ENCODE results near the gene SPDL1. TPM values are rescaled to one million over a fixed set of nuclear protein-coding genes. Genes with fewer than 3 reads are reported as not detected.

SPDL1 gene, protein sequence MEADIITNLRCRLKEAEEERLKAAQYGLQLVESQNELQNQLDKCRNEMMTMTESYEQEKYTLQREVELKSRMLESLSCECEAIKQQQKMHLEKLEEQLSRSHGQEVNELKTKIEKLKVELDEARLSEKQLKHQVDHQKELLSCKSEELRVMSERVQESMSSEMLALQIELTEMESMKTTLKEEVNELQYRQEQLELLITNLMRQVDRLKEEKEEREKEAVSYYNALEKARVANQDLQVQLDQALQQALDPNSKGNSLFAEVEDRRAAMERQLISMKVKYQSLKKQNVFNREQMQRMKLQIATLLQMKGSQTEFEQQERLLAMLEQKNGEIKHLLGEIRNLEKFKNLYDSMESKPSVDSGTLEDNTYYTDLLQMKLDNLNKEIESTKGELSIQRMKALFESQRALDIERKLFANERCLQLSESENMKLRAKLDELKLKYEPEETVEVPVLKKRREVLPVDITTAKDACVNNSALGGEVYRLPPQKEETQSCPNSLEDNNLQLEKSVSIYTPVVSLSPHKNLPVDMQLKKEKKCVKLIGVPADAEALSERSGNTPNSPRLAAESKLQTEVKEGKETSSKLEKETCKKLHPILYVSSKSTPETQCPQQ
- 1 to 10 TPM; 6.7 to 7.3 TPM for total RNA-seq
- long read RNA-seq, donor 1, partial matches to known transcripts, result 0 of 3 reads
- long read RNA-seq, donor 1, other reads (novel, unspliced or antisense), result 2 of 3 reads
- long read RNA-seq, donor 2, partial matches to known transcripts, result 3 of 10 reads
- long read RNA-seq, donor 2, other reads (novel, unspliced or antisense), result 3 of 10 reads

GRCh38 chr5:169583424-169584220 lies at the start of gene SPDL1:
SPDL1 (plus strand) TSS chr5:169583773; CDS start chr5:169588417, 4,644 bp downstream.
- intact Hi-C loops (cut with DNase I), result no loop called here

DNA sequence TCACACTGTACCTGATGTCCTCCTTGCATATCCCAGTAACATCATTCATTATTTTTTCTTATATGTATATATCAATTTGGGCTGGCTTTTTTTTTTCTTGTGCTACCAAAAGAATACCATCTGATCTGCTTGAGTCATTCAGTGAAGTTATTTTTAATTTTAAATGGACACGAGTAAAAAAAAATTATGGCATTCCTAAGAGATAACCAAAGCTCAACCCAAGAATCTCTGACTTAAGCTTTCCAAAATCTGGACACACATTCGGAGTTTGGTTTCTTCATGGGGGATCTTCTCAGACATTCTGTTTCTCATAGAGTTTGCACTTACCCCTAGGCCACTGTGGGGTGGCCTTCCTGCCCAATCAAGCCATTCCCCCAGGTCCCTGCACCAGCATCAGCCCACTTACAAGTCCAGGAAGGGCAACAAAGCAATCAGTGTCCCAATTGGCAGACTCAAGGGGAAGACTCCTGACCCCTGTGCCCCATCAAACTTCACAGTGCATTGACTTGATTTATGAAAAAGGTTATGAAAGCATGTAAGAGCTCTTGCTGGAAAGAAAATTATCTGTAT lies 49.2 kb upstream of the SPDL1 start:
- intact Hi-C loops (cut with DNase I), result no loop called here

More at GRCh38 chr5:169583424-169584220, at the start of gene SPDL1:
- DNase-seq (ENCODE audit: low spot score), result peak; percentile 98

GRCh38 chr5:169534939-169535338 lies 48.6 kb upstream of the SPDL1 start:
- no peak for DNase-seq (ENCODE audit: low spot score)
- intact Hi-C loops (cut with DNase I), result no loop called here

More for the DNA sequence above, 49.2 kb upstream of the SPDL1 start:
- DNase-seq (ENCODE audit: low spot score), result no peak

DNA sequence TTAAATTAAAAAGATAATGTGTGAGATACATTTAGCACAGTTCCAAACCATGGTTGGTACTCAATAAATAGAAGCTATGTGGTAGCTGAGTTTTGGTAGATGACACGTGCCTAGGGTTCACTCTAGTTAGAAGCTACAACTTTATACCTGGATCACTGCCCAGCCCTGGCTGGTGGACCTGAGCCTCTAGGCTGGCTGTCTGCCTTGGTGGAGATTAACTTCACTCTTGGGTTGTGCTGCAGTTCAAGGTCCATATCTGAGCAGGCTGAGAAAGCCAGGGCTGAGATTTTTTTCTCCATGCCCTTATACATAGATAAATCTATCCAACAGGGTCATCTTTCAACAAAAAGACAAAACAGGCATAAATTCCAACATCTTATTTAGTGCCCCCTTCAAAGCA lies 44.6 kb upstream of the SPDL1 start:
- no peak for DNase-seq (ENCODE audit: low spot score)
- intact Hi-C loops (cut with DNase I), result no loop called here

GRCh38 chr5:169542811-169543210 lies 40.8 kb upstream of the SPDL1 start:
- DNase-seq (ENCODE audit: low spot score), result no peak
- intact Hi-C loops (cut with DNase I), result no loop called here

- intact Hi-C loops (cut with DNase I), result no loop called here
- no peak for DNase-seq (ENCODE audit: low spot score)
Observed at GRCh38 chr5:169544264-169544950, 39.2 kb upstream of the SPDL1 start.

DNA sequence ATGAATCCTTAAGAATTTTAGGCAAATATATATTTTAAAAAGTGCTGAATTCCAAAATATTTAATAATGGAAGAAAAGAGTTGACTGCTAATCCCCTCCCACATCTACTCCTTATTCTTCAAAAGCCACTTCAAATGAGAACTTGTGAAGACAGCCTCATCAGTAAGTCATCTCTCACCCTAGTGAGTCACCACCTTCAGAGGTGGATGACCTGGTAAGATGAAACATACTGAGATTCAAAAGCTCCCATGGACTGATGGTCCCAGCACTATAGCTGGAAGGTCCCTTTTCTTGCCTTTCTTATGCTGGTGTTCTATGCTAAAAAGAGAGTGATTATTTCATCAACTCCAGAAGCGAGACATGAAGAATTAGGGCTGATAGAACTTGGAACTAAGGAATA lies 37.8 kb upstream of the SPDL1 start:
- intact Hi-C loops (cut with DNase I), result no loop called here
- DNase-seq (ENCODE audit: low spot score), result no peak

DNA sequence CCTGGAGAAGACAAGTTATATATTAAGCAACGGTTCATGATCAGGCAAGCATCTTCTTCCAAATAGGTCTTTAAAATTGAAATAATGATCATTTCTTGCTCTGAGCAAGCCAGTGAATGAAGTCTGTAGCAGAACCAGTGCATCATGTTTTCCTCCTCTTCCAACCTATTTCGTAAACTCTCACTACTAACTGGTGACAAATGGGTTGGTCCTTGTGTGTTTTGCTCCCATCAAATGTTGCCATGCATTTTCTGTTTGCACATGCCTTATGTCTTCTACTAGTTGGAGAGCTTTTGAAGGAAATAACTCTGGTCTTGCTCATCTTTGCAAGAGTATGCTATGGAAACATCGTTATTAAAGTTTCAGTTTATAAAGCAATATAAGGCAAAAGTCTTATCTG lies 37.2 kb upstream of the SPDL1 start:
- no peak for DNase-seq (ENCODE audit: low spot score)
- intact Hi-C loops (cut with DNase I), result no loop called here

- DNase-seq (ENCODE audit: low spot score), result no peak
- intact Hi-C loops (cut with DNase I), result no loop called here
Observed at GRCh38 chr5:169547508-169547907, 36.1 kb upstream of the SPDL1 start.

GRCh38 chr5:169548315-169548714 lies 35.3 kb upstream of the SPDL1 start:
- no peak for DNase-seq (ENCODE audit: low spot score)
- intact Hi-C loops (cut with DNase I), result no loop called here

DNA sequence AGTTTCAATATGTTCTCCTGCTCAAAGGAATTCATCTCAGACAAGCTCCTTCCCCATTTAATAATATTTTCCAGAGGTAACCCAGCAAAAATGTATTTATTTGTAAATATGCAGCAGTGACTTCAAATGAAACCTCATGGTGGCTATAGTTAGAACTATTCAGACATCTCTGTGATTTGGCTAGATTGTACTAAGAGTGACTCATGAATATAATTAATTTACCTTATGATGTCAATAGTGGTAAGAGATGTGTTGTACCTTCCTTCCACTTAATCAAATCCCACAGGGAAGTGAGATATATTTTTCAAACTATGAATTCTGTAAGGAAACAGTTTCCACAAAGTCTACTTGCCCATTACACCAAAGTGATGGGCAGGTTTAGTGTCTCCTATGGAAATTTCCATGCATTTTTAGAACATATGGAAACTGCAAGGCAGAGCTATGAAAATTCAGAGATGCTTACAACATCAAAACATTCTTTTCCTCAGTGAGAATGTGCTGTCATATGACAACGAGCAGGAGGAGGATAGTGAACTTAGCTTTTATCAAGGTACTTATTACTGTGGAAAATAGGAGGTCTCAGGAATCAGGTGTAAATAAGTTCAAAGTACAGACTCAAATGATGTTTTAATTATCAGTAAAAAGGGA lies 34.0 kb upstream of the SPDL1 start:
- no peak for DNase-seq (ENCODE audit: low spot score)
- intact Hi-C loops (cut with DNase I), result loop anchor here in 1 of 2 donors (10.0 kb wide), 1 partner anchor 565 kb away; no protein-coding TSS in a partner anchor

- intact Hi-C loops (cut with DNase I), result loop anchor here in 1 of 2 donors (10.0 kb wide), 1 partner anchor 565 kb away; no protein-coding TSS in a partner anchor
- no peak for DNase-seq (ENCODE audit: low spot score)
Observed at GRCh38 chr5:169550227-169550626, 33.3 kb upstream of the SPDL1 start.

DNA sequence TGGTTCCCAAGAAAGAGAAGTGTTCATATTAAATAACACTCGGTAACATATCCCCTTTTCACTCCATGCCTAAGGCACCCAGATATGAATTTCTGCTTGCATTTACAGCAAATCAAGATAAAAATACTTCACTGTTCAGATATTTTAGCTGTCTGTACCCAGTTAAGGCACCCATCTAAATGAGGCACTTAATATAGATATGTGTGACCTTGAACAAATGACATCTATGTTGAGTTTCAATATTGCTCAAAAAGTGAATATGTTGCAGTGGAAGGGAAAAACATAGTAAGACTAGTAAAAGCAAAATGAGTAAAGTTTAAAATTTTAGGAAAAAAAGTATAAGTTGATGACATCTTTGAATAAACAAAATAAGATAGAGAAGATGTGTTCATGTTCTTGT lies 32.4 kb upstream of the SPDL1 start:
- no peak for DNase-seq (ENCODE audit: low spot score)
- intact Hi-C loops (cut with DNase I), result loop anchor here in 1 of 2 donors (10.0 kb wide), 1 partner anchor 566 kb away; no protein-coding TSS in a partner anchor

- DNase-seq (ENCODE audit: low spot score), result no peak
Observed at GRCh38 chr5:169551696-169552095, 31.9 kb upstream of the SPDL1 start.

DNA sequence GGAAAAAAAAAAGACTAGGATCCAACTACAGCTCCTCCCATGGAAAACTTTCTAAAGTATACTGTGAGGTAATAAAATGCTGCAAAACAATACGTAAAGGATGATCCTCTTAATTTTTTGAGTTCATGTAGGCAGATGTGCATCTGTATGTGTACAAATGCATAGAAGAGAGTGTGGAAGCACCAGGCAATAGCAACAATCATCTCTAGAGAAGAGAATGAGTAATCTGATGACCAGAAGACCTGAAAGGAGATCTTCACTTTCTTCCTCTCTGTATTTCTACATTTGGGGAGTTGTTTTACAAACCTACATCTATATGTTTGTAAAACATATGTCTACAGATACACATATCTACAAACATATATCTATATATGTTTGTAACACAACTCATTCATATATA lies 29.3 kb upstream of the SPDL1 start:
- DNase-seq (ENCODE audit: low spot score), result no peak
- intact Hi-C loops (cut with DNase I), result loop anchor here in 1 of 2 donors (10.0 kb wide), 1 partner anchor 569 kb away; no protein-coding TSS in a partner anchor

More at GRCh38 chr5:169551696-169552095, 31.9 kb upstream of the SPDL1 start:
- intact Hi-C loops (cut with DNase I), result loop anchor here in 1 of 2 donors (10.0 kb wide), 1 partner anchor 567 kb away; no protein-coding TSS in a partner anchor

DNA sequence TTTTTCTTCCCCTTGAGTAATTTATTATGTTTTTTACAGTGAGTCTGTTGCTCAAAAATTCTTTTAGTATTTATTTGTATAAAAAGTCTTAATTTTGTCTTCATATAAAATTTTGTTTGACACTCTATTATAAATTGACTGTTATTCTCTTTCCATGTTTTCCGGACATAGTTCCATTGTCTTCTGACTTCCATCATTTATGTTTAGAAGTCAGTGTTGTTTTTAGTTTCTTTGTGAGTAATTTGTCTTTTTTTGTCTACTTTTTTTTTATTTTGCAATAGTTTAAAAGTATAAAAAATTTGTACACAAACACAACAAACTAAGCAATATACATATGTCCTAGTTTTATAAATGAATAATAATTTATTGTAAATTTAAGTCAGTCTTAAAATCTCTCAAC lies 25.7 kb upstream of the SPDL1 start:
- intact Hi-C loops (cut with DNase I), result loop anchor here in 1 of 2 donors (10.0 kb wide), 1 partner anchor 573 kb away; no protein-coding TSS in a partner anchor

DNA sequence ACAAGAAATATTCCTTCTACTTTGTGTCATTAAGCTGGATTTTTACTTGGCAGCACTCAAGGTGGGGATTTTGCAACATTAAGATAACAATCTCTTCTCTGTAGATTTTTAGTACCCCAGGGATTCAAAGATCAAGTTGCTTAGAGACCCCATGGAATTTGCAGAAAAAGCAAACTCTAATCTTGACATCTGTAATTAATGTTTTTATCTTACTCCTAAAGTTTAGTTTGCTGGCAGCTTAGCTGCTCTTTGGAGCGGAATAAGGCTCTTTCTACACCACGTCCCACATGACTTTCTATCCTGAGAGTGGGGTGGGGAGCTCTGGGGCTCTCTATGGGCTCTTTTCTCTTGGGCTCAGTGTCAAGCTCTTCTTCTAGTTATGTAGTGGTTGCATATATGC lies 21.7 kb upstream of the SPDL1 start:
- no peak for DNase-seq (ENCODE audit: low spot score)
- intact Hi-C loops (cut with DNase I), result loop anchor here in 1 of 2 donors (10.0 kb wide), 1 partner anchor 867 kb away; no protein-coding TSS in a partner anchor

More for the DNA sequence above, 25.7 kb upstream of the SPDL1 start:
- no peak for DNase-seq (ENCODE audit: low spot score)

DNA sequence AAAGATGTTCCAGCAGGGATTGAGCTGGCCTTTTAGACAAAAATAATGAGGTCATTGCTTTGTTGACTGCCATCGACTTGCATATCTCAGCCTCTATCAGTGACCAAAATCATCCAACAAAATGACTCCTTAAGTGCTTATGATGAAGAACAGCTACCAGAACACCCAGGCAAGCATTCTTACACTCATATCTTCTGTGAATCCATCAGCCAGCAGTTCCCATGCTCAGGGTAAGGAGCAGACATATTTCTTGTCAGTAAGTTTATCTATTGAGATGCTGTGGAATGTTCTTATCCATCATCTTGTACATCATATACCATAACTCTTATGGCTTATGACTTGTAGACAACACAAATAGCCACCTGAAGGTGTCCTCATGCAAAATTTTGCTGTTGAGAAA lies 20.2 kb upstream of the SPDL1 start:
- DNase-seq (ENCODE audit: low spot score), result no peak
- intact Hi-C loops (cut with DNase I), result loop anchor here in 1 of 2 donors (10.0 kb wide), 1 partner anchor 869 kb away; no protein-coding TSS in a partner anchor
